Measurements from ENCODE around the gene TPSD1. TPM values are rescaled to one million over a fixed set of nuclear protein-coding genes. Genes with fewer than 3 reads are reported as not detected.

Gene TPSD1
- total and polyA plus RNA-seq, 2 experiments from 2014 or later: 0.17 TPM; not detected in 1

GRCh38 chr16:1299868-1300203 is 44.0 kb downstream of the TPSD1 start:
- peaks cover 28% of the 10 kb centered on the region for H3K4me1 Mint-ChIP-seq
- no peaks in the 10 kb centered on the region for H3K36me3 ChIP-seq (ENCODE audit: insufficient read depth)

DNA sequence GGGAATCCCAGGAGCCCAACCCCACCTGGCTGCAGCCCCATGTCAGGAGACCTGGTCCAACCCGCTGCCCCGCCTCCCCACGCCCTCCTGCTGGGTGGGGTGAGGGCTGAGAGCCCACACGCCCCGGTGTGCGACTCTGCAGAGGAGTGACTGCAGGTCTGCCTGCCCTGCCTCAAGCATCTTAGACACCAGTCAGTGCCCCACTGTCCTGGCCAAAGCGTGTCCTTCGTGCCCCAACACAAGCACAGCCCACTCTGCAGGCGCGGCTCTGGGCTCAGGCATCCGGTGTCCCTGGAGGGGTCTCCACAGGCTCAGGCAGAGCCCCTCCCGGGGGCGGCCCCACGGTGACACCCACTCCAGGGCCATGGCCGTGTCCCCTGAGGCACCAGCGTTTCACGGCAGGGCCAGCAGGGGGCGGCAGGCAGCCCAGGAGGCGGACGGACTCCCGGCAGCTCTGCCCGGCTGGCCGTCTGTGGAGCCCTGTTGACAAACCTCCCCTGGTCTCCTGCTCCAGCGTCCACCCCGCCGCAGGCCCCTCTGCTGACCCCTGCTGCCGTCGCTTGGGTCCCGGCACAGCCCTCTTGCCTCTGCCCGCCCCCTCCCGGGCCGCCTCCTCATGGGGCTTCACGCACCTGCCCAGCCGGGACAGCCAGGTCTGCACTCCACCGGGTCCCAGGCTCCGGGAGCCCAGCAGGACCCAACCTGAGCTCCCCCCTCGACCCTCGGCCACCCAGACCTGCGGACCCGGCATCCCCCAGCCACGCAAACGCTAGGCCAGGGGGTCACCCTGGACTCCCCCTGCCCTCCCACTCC is 45.0 kb downstream of the TPSD1 start:
- Histone ChIP-seq H4K20me1 (replicated peaks; ENCODE audit: insufficient read depth) (no peaks in the 10 kb centered on the region), H3K4me1 (ENCODE audit: insufficient read depth) (peaks cover 13% of the 10 kb centered on the region), H3K27ac (ENCODE audit: low read depth) (no peak overlapping the region), H2AFZ (peak overlapping the region; percentile 88; the same call in 1 of the 2 replicates), H3F3A (replicated peaks; ENCODE audit: low read depth) (peaks cover 11% of the 10 kb centered on the region), H3K4me2 (peak overlapping the region; percentile 67; the same call in 1 of the 2 replicates), H3K27me3 (ENCODE audit: insufficient read depth) (no peaks in the 10 kb centered on the region; the same call in 1 of the 2 replicates), H3K79me2 (replicated peaks; ENCODE audit: insufficient read depth) (no peaks in the 10 kb centered on the region), H3K4me3 (peak overlapping the region; percentile 34; the same call in 1 of the 2 replicates), H3K9me2 (ENCODE audit: insufficient read depth) (no peaks in the 10 kb centered on the region), H3K36me3 (ENCODE audit: insufficient read depth) (no peaks in the 10 kb centered on the region)
- Mint-ChIP-seq H3K27ac (no peak overlapping the region), H3K36me3 (ENCODE audit: low read depth) (no peaks in the 10 kb centered on the region), H3K4me3 (no peak overlapping the region), H3K4me1 (peaks cover 21% of the 10 kb centered on the region), H3K9me3 (no peaks in the 10 kb centered on the region), H3K27me3 (ENCODE audit: insufficient read depth, low read depth, poor library complexity) (peaks cover 30% of the 10 kb centered on the region)
- ATAC-seq (peak; percentile 78), DNase-seq (ENCODE audit: low spot score) (peak; percentile 78)
- TF ChIP-seq, protein P1, sequence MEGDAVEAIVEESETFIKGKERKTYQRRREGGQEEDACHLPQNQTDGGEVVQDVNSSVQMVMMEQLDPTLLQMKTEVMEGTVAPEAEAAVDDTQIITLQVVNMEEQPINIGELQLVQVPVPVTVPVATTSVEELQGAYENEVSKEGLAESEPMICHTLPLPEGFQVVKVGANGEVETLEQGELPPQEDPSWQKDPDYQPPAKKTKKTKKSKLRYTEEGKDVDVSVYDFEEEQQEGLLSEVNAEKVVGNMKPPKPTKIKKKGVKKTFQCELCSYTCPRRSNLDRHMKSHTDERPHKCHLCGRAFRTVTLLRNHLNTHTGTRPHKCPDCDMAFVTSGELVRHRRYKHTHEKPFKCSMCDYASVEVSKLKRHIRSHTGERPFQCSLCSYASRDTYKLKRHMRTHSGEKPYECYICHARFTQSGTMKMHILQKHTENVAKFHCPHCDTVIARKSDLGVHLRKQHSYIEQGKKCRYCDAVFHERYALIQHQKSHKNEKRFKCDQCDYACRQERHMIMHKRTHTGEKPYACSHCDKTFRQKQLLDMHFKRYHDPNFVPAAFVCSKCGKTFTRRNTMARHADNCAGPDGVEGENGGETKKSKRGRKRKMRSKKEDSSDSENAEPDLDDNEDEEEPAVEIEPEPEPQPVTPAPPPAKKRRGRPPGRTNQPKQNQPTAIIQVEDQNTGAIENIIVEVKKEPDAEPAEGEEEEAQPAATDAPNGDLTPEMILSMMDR (conservative IDR thresholded peaks at IDR 0.05; ENCODE audit: low read depth in 2 of 2): peak; percentile 68 to 87
- TF ChIP-seq ZNF114 (CRISPR knock-in tag; IDR thresholded peaks at IDR 0.05): no peak

More at GRCh38 chr16:1299868-1300203, 44.0 kb downstream of the TPSD1 start:
- H4K20me1 ChIP-seq (replicated peaks; ENCODE audit: insufficient read depth): no peaks in the 10 kb centered on the region
- H3K36me3 Mint-ChIP-seq (ENCODE audit: low read depth): no peaks in the 10 kb centered on the region
- no peaks in the 10 kb centered on the region; the same call in 1 of the 2 replicates for H3K27me3 ChIP-seq (ENCODE audit: insufficient read depth)
- DNase-seq (ENCODE audit: low spot score) (no peak), ATAC-seq (no peak)
- no peaks in the 10 kb centered on the region for H3K79me2 ChIP-seq (replicated peaks; ENCODE audit: insufficient read depth)
- H3K27me3 Mint-ChIP-seq (ENCODE audit: insufficient read depth, low read depth, poor library complexity): peaks cover 27% of the 10 kb centered on the region
- H3K9me2 ChIP-seq (ENCODE audit: insufficient read depth): no peaks in the 10 kb centered on the region
- H2AFZ ChIP-seq: no peak overlapping the region
- H3K4me3 Mint-ChIP-seq: no peak overlapping the region
- H3K27ac Mint-ChIP-seq: no peak overlapping the region
- H3K9me3 Mint-ChIP-seq: no peaks in the 10 kb centered on the region
- H3K4me1 ChIP-seq (ENCODE audit: insufficient read depth): peaks cover 21% of the 10 kb centered on the region
- peaks cover 13% of the 10 kb centered on the region for H3F3A ChIP-seq (replicated peaks; ENCODE audit: low read depth)
- TF ChIP-seq STAT1 (IDR thresholded peaks at IDR 0.05; ENCODE audit: unreplicated experiment): no peak
- TF ChIP-seq JUNB (IDR thresholded peaks at IDR 0.05; ENCODE audit: unreplicated experiment): no peak
- TF ChIP-seq ETS1 (IDR thresholded peaks at IDR 0.05): no peak
- no peak for TF ChIP-seq EZH2phosphoT487 (IDR thresholded peaks at IDR 0.05; ENCODE audit: unreplicated experiment)
- TF ChIP-seq ZNF331 (CRISPR knock-in tag; IDR thresholded peaks at IDR 0.05; ENCODE audit: low read depth): no peak
- no peak for TF ChIP-seq ZNF114 (CRISPR knock-in tag; IDR thresholded peaks at IDR 0.05)
- TF ChIP-seq CREB1 (CRISPR knock-in tag; IDR thresholded peaks at IDR 0.05; ENCODE audit: low read depth): no peak
- no peak overlapping the region for H3K4me2 ChIP-seq
- H3K4me3 ChIP-seq: no peak overlapping the region
- H3K27ac ChIP-seq (ENCODE audit: low read depth): no peak overlapping the region
